ENCODE data around the gene IL1F10. TPM values are rescaled to one million over a fixed set of nuclear protein-coding genes. Genes with fewer than 3 reads are reported as not detected.

IL1F10 gene
- polyA plus RNA-seq, 1 donor from 2014 or later: not detected

- no peak overlapping the region for H3K4me3 ChIP-seq (ENCODE audit: low read length)
- peaks cover 5% of the 10 kb centered on the region for H3K9me3 ChIP-seq (ENCODE audit: low read length)
- H3K79me2 ChIP-seq (replicated peaks; ENCODE audit: insufficient read depth, low read length): no peaks in the 10 kb centered on the region
- H3F3A ChIP-seq (ENCODE audit: insufficient read depth, low read length, poor library complexity, severe bottlenecking): no peaks in the 10 kb centered on the region
- no peaks in the 10 kb centered on the region for H3K27me3 ChIP-seq (ENCODE audit: insufficient read depth, low read depth, low read length)
- H2AFZ ChIP-seq (ENCODE audit: low read depth, low read length): no peak overlapping the region
- H3K36me3 ChIP-seq (ENCODE audit: insufficient read depth, low read length): no peaks in the 10 kb centered on the region
- H3K27ac ChIP-seq (ENCODE audit: low read length): no peak overlapping the region
- H4K20me1 ChIP-seq (ENCODE audit: insufficient read depth): no peaks in the 10 kb centered on the region
- H3K4me2 ChIP-seq (ENCODE audit: low read length): no peak overlapping the region
- H3K9ac ChIP-seq (ENCODE audit: low read length): no peak overlapping the region
- TF ChIP-seq EZH2 (IDR thresholded peaks at IDR 0.05; ENCODE audit: borderline replicate concordance, insufficient read depth, low read length, poor library complexity, severe bottlenecking): no peak
- TF ChIP-seq SMC3 (conservative IDR thresholded peaks at IDR 0.05; ENCODE audit: poor library complexity): no peak
- TF ChIP-seq POLR2AphosphoS5 (IDR thresholded peaks at IDR 0.05): no peak
- TF ChIP-seq MXI1 (conservative IDR thresholded peaks at IDR 0.05; ENCODE audit: poor library complexity, severe bottlenecking): no peak
- TF ChIP-seq RAD21 (conservative IDR thresholded peaks at IDR 0.05): no peak
- TF ChIP-seq EP300 (conservative IDR thresholded peaks at IDR 0.05; ENCODE audit: poor library complexity, severe bottlenecking): no peak
- TF ChIP-seq TAF1 (IDR thresholded peaks at IDR 0.05; ENCODE audit: low read depth): no peak
- no peak for TF ChIP-seq CTCF (IDR thresholded peaks at IDR 0.05; ENCODE audit: poor library complexity, severe bottlenecking)
- TF ChIP-seq REST (IDR thresholded peaks at IDR 0.05; ENCODE audit: borderline replicate concordance): no peak
- H3K9me2 ChIP-seq (ENCODE audit: insufficient read depth, low read length): no peaks in the 10 kb centered on the region
Measured at GRCh38 chr2:113056521-113056920, 11.2 kb upstream of the IL1F10 start.

- TF ChIP-seq EP300 (conservative IDR thresholded peaks at IDR 0.05; ENCODE audit: poor library complexity, severe bottlenecking) (no peak), POLR2AphosphoS5 (IDR thresholded peaks at IDR 0.05) (no peak), MXI1 (conservative IDR thresholded peaks at IDR 0.05; ENCODE audit: poor library complexity, severe bottlenecking) (no peak), TAF1 (IDR thresholded peaks at IDR 0.05; ENCODE audit: low read depth) (no peak)
- no peaks in the 10 kb centered on the region for H3F3A ChIP-seq (ENCODE audit: insufficient read depth, low read length, poor library complexity, severe bottlenecking)
- H3K27ac ChIP-seq (ENCODE audit: low read length): no peak overlapping the region
- no peak overlapping the region for H3K4me3 ChIP-seq (ENCODE audit: low read length)
- no peak overlapping the region for H2AFZ ChIP-seq (ENCODE audit: low read depth, low read length)
- H3K9me3 ChIP-seq (ENCODE audit: low read length): peaks cover 5% of the 10 kb centered on the region
- no peak overlapping the region for H3K9ac ChIP-seq (ENCODE audit: low read length)
- H3K4me2 ChIP-seq (ENCODE audit: low read length): no peak overlapping the region
- no peaks in the 10 kb centered on the region for H3K27me3 ChIP-seq (ENCODE audit: insufficient read depth, low read depth, low read length)
- H3K36me3 ChIP-seq (ENCODE audit: insufficient read depth, low read length): no peaks in the 10 kb centered on the region
- H3K79me2 ChIP-seq (replicated peaks; ENCODE audit: insufficient read depth, low read length): no peaks in the 10 kb centered on the region
- no peaks in the 10 kb centered on the region for H4K20me1 ChIP-seq (ENCODE audit: insufficient read depth)
- H3K9me2 ChIP-seq (ENCODE audit: insufficient read depth, low read length): no peaks in the 10 kb centered on the region
Measured at GRCh38 chr2:113057117-113057516, 10.7 kb upstream of the IL1F10 start.
